Activated T-cell treated with anti-CD3 and anti-CD28 coated beads, Interleukin-2, amount 50 U/mL, for 48 hours (primary cell): ENCODE measurements around the gene KDM4D.

Experiments used
- DNase-seq, 2 experiments: peaks; one replicate each; pipeline ENCODE4 v3.0.0-alpha.2; 2020

KDM4D gene

GRCh38 chr11:95037356-95038035 is 64.0 kb downstream of the KDM4D start:
- DNase-seq = peak in 1 of 2 experiments; percentile 34

GRCh38 chr11:95042239-95042638 is 68.7 kb downstream of the KDM4D start:
- DNase-seq = no peak

- no peak for DNase-seq
These were observed 69.4 kb downstream of the KDM4D start for GRCh38 chr11:95042906-95043305.

GRCh38 chr11:95044010-95044409 is 70.5 kb downstream of the KDM4D start:
- DNase-seq = no peak

GRCh38 chr11:95045812-95046211 is 72.3 kb downstream of the KDM4D start:
- DNase-seq = no peak
